OCI-LY1 (cell line): ENCODE data around the gene FRAS1.

Source experiments
- H2AFZ ChIP-seq: fragments of 200-600 bp; sonication (generic), shearing (Covaris generic); 2 replicates; pipeline ENCODE4 v1.6.0; 2014; ENCODE audit warnings: antibody characterized with exemption, mild to moderate bottlenecking, low read length
- H3F3A ChIP-seq: fragments of 200-600 bp; sonication (generic), shearing (Covaris generic); 2 replicates; pipeline ENCODE4 v1.6.0; 2014; ENCODE audit warnings: mild to moderate bottlenecking, antibody characterized with exemption, low read length, moderate library complexity; ENCODE audit not compliant: insufficient read depth
- H3K27ac ChIP-seq: fragments of 200-600 bp; sonication (generic); 2 replicates; pipeline ENCODE4 v1.5.1; 2014; ENCODE audit warnings: low read length, mixed run types, mild to moderate bottlenecking, low read depth; ENCODE audit not compliant: poor library complexity, severe bottlenecking
- H3K27me3 ChIP-seq: fragments of 200-600 bp; sonication (generic); 2 replicates; pipeline ENCODE4 v1.6.0; 2014; ENCODE audit warnings: antibody characterized with exemption, mild to moderate bottlenecking, low read length, moderate library complexity; ENCODE audit not compliant: insufficient read depth
- H3K36me3 ChIP-seq: fragments of 200-600 bp; sonication (generic); 2 replicates; pipeline ENCODE4 v1.6.1; 2014; ENCODE audit warnings: mild to moderate bottlenecking, antibody characterized with exemption, low read length, moderate library complexity, mixed read lengths; ENCODE audit not compliant: insufficient read depth
- H3K4me1 ChIP-seq: fragments of 200-600 bp; sonication (generic); 2 replicates; pipeline ENCODE4 v1.5.1; 2014; ENCODE audit warnings: mild to moderate bottlenecking, low read length, moderate library complexity; ENCODE audit not compliant: insufficient read depth, severe bottlenecking
- H3K4me2 ChIP-seq: fragments of 200-600 bp; sonication (generic), shearing (Covaris generic); 2 replicates; pipeline ENCODE4 v1.6.1; 2014; ENCODE audit warnings: low read length
- H3K4me3 ChIP-seq: fragments of 200-600 bp; sonication (generic); 2 replicates; pipeline ENCODE4 v1.5.1; 2014; ENCODE audit warnings: low read length, low read depth, mild to moderate bottlenecking, mixed read lengths; ENCODE audit not compliant: poor library complexity, severe bottlenecking
- H3K79me2 ChIP-seq: fragments of 200-600 bp; shearing (Covaris generic); 2 replicates; pipeline ENCODE4 v1.6.1; 2016; ENCODE audit warnings: mixed run types, low read length, mixed read lengths; ENCODE audit not compliant: insufficient read depth
- H3K9ac ChIP-seq: fragments of 200-600 bp; sonication (generic), shearing (Covaris generic); 2 replicates; pipeline ENCODE4 v1.6.1; 2014; ENCODE audit warnings: mild to moderate bottlenecking, low read length, mixed read lengths
- H3K9me2 ChIP-seq: fragments of 200-600 bp; sonication (generic), shearing (Covaris generic); 2 replicates; pipeline ENCODE4 v1.6.1; 2014; ENCODE audit warnings: low read depth, mild to moderate bottlenecking, low read length, mixed read lengths
- H3K9me3 ChIP-seq: fragments of 200-600 bp; shearing (Covaris generic); 2 replicates; pipeline ENCODE4 v1.6.1; 2014; ENCODE audit warnings: low read length, mixed read lengths
- H4K20me1 ChIP-seq: fragments of 200-600 bp; sonication (generic), shearing (Covaris generic); 2 replicates; pipeline ENCODE4 v1.6.0; 2016; ENCODE audit warnings: mild to moderate bottlenecking, low read length; ENCODE audit not compliant: insufficient read depth
- EZH2 ChIP-seq: fragments of 200-600 bp; sonication (generic), shearing (Covaris generic); IDR thresholded peaks from 2 replicates; pipeline ENCODE4 v1.8.0; 2017; ENCODE audit warnings: borderline replicate concordance, mixed run types, mild to moderate bottlenecking, antibody characterized with exemption, low read length, moderate library complexity, mixed read lengths
- TF ChIP-seq, protein P1 (sequence below): fragments of 200-600 bp; sonication (generic), shearing (Covaris generic); IDR thresholded peaks from 2 replicates; pipeline ENCODE4 v1.5.1; 2017; ENCODE audit warnings: mild to moderate bottlenecking, antibody characterized with exemption, low read length, moderate library complexity, mixed read lengths

Gene FRAS1

GRCh38 chr4:78424461-78424860 lies 367.3 kb downstream of the FRAS1 start:
- no peaks in the 10 kb centered on the region for H3F3A ChIP-seq
- H3K4me2 ChIP-seq = no peak overlapping the region
- no peaks in the 10 kb centered on the region for H4K20me1 ChIP-seq
- H3K27ac ChIP-seq = no peak overlapping the region
- H2AFZ ChIP-seq = no peak overlapping the region
- H3K79me2 ChIP-seq = no peaks in the 10 kb centered on the region
- H3K9me2 ChIP-seq = no peaks in the 10 kb centered on the region
- H3K36me3 ChIP-seq = no peaks in the 10 kb centered on the region
- no peaks in the 10 kb centered on the region for H3K27me3 ChIP-seq
- H3K4me1 ChIP-seq = no peaks in the 10 kb centered on the region
- TF ChIP-seq, protein P1, sequence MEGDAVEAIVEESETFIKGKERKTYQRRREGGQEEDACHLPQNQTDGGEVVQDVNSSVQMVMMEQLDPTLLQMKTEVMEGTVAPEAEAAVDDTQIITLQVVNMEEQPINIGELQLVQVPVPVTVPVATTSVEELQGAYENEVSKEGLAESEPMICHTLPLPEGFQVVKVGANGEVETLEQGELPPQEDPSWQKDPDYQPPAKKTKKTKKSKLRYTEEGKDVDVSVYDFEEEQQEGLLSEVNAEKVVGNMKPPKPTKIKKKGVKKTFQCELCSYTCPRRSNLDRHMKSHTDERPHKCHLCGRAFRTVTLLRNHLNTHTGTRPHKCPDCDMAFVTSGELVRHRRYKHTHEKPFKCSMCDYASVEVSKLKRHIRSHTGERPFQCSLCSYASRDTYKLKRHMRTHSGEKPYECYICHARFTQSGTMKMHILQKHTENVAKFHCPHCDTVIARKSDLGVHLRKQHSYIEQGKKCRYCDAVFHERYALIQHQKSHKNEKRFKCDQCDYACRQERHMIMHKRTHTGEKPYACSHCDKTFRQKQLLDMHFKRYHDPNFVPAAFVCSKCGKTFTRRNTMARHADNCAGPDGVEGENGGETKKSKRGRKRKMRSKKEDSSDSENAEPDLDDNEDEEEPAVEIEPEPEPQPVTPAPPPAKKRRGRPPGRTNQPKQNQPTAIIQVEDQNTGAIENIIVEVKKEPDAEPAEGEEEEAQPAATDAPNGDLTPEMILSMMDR = no peak
- no peak for TF ChIP-seq EZH2
- no peak overlapping the region for H3K9ac ChIP-seq
- H3K9me3 ChIP-seq = no peaks in the 10 kb centered on the region
- H3K4me3 ChIP-seq = no peak overlapping the region

DNA sequence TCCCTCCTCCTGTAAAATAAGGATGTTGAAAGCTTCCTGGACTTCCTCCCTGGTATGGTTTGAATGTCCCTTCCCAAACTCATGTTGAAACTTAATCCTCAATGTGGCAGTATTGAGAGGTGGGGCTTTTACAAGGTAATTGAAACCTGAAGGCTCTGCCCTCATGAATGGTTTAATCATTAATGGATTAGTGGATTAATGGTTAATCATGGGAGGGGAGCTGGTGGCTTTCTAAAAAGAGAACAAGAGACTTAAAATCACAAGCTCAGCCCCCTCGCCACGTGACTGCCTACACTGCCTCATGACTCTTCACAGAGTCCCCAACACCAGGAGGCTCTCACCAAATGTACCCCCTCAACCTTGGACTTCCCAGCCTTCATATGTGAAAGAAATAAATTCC lies 369.8 kb downstream of the FRAS1 start:
- no peak for TF ChIP-seq EZH2
- TF ChIP-seq, protein P1 = no peak
- Histone ChIP-seq H3K9ac (no peak overlapping the region), H4K20me1 (no peaks in the 10 kb centered on the region), H3K36me3 (no peaks in the 10 kb centered on the region), H3K27me3 (no peaks in the 10 kb centered on the region), H3K27ac (no peak overlapping the region), H3K4me2 (no peak overlapping the region), H3K79me2 (no peaks in the 10 kb centered on the region), H3K4me3 (no peak overlapping the region), H2AFZ (no peak overlapping the region), H3F3A (no peaks in the 10 kb centered on the region), H3K9me2 (no peaks in the 10 kb centered on the region), H3K4me1 (no peaks in the 10 kb centered on the region), H3K9me3 (no peaks in the 10 kb centered on the region)

- H3K9me3 ChIP-seq = no peaks in the 10 kb centered on the region
- no peaks in the 10 kb centered on the region for H3K36me3 ChIP-seq
- H3K4me2 ChIP-seq = no peak overlapping the region
- no peaks in the 10 kb centered on the region for H3K9me2 ChIP-seq
- H3K4me1 ChIP-seq = no peaks in the 10 kb centered on the region
- no peak overlapping the region for H3K27ac ChIP-seq
- no peaks in the 10 kb centered on the region for H3K79me2 ChIP-seq
- no peak overlapping the region for H2AFZ ChIP-seq
- no peaks in the 10 kb centered on the region for H3K27me3 ChIP-seq
- H3F3A ChIP-seq = no peaks in the 10 kb centered on the region
- H3K4me3 ChIP-seq = no peak overlapping the region
- TF ChIP-seq EZH2 = no peak
- TF ChIP-seq, protein P1 = no peak
- H4K20me1 ChIP-seq = no peaks in the 10 kb centered on the region
- H3K9ac ChIP-seq = no peak overlapping the region
These were observed 371.9 kb downstream of the FRAS1 start for GRCh38 chr4:78428996-78429395.
